GM11168 (cell line): ENCODE measurements around the gene PRMT6.
"Not testable (repeated sequence)": the region's sequence is repeated elsewhere in the genome, so short reads cannot be mapped to it uniquely, and the experiment has no call there.

Experiments used
- in situ Hi-C: fragments of 300-500 bp; cut with MboI; formaldehyde crosslinking; loops from one replicate; pipeline ENCODE4 v1.12.0; 2022; ENCODE audit warnings: low sequenced_read_pairs; ENCODE audit not compliant: unreplicated experiment

The PRMT6 gene

GRCh38 chr1:107056426-107057196, at the start of gene PRMT6:
Gene PRMT6, plus strand, starts transcription at chr1:107056674. Its CDS starts 42 bp downstream, at chr1:107056716.
- in situ Hi-C loops, result no loop called here

- in situ Hi-C loops, result no loop called here
These were observed 47.2 kb upstream of the PRMT6 start for GRCh38 chr1:107009281-107009680.

- in situ Hi-C loops, result no loop called here
These were observed 45.9 kb upstream of the PRMT6 start for GRCh38 chr1:107010582-107010981.

- in situ Hi-C loops, result no loop called here
These were observed 40.0 kb upstream of the PRMT6 start for GRCh38 chr1:107016376-107016978.

GRCh38 chr1:107018445-107018844, 38.0 kb upstream of the PRMT6 start:
- in situ Hi-C loops, result no loop called here

- in situ Hi-C loops, result no loop called here
These were observed 37.3 kb upstream of the PRMT6 start for GRCh38 chr1:107019166-107019565.

GRCh38 chr1:107038874-107039273, 17.6 kb upstream of the PRMT6 start:
- in situ Hi-C loops, result not testable (repeated sequence)

GRCh38 chr1:107044310-107045220, 11.9 kb upstream of the PRMT6 start:
- in situ Hi-C loops, result not testable (repeated sequence)

GRCh38 chr1:107047602-107048001, 8.9 kb upstream of the PRMT6 start:
- in situ Hi-C loops, result no loop called here

- in situ Hi-C loops, result no loop called here
These were observed 8.2 kb upstream of the PRMT6 start for GRCh38 chr1:107048241-107048640.

GRCh38 chr1:107051266-107051665, 5.2 kb upstream of the PRMT6 start:
- in situ Hi-C loops, result no loop called here

GRCh38 chr1:107055919-107056425, 502 bp upstream of the PRMT6 start:
- in situ Hi-C loops, result not testable (repeated sequence)

GRCh38 chr1:107057197-107058133, 991 bp downstream of the PRMT6 start:
- in situ Hi-C loops, result no loop called here

- in situ Hi-C loops, result no loop called here
These were observed 2.0 kb downstream of the PRMT6 start for GRCh38 chr1:107058245-107059032.

- in situ Hi-C loops, result no loop called here
These were observed 5.4 kb downstream of the PRMT6 start for GRCh38 chr1:107061886-107062285.

GRCh38 chr1:107073493-107073892, 17.0 kb downstream of the PRMT6 start:
- in situ Hi-C loops, result no loop called here

- in situ Hi-C loops, result no loop called here
These were observed 20.4 kb downstream of the PRMT6 start for GRCh38 chr1:107076841-107077240.

- in situ Hi-C loops, result no loop called here
These were observed 22.8 kb downstream of the PRMT6 start for GRCh38 chr1:107079249-107079648.

- in situ Hi-C loops, result no loop called here
These were observed 24.6 kb downstream of the PRMT6 start for GRCh38 chr1:107081102-107081501.
